K562 (cell line): ENCODE data around the gene MYOM3.

Experiments
- ATF6 ChIP-seq: sonication (generic); formaldehyde crosslinking; IDR thresholded peaks from 2 replicates; pipeline ENCODE4 v1.4.0; 2020; ENCODE audit warnings: mild to moderate bottlenecking, missing genetic modification reagents
- ETV5 ChIP-seq: sonication (generic); formaldehyde crosslinking; IDR thresholded peaks from 2 replicates; pipeline ENCODE4 v1.4.0; 2020; ENCODE audit warnings: low read depth, mild to moderate bottlenecking, missing genetic modification reagents
- GTF2B ChIP-seq: IDR thresholded peaks from 2 replicates; pipeline ENCODE4 v1.6.1; 2011; ENCODE audit not compliant: insufficient read length; ENCODE audit errors: extremely low read depth
- IFI16 ChIP-seq: fragments of 250-450 bp; sonication (Bioruptor Pico); IDR thresholded peaks from 2 replicates; pipeline ENCODE4 v2.1.2; 2022; ENCODE audit warnings: mild to moderate bottlenecking, inconsistent platforms
- ILK ChIP-seq: fragments of 450-650 bp; IDR thresholded peaks from 2 replicates; pipeline ENCODE4 v1.6.1; 2016; ENCODE audit warnings: missing genetic modification characterization, low read depth, mild to moderate bottlenecking, missing compliant biosample characterization, moderate library complexity, borderline replicate concordance
- POLR2A ChIP-seq: fragments of 450-650 bp; conservative IDR thresholded peaks from 2 replicates; pipeline ENCODE4 v1.6.1; 2016
- RHOXF2B ChIP-seq: fragments of 250-450 bp; sonication (Bioruptor Pico); conservative IDR thresholded peaks from 2 replicates; pipeline ENCODE4 v1.5.1; 2021
- ZNF589 ChIP-seq: fragments of 200-800 bp; sonication (Bioruptor generic); IDR thresholded peaks from 2 replicates; pipeline ENCODE4 v1.6.1; 2016; ENCODE audit warnings: low read depth, missing genetic modification characterization, missing compliant biosample characterization
- TF ChIP-seq, protein P1 (sequence below), 3 experiments: IDR thresholded peaks in 2 of 3; conservative IDR thresholded peaks in 1 of 3; 2 replicates each; pipeline ENCODE4 v1.5.1; 2011 to 2012; ENCODE audit warnings: low read length in 3 of 3, mild to moderate bottlenecking in 3 of 3, control low read depth in 2 of 3, improper control_type of control experiment in 1 of 3, inconsistent platforms in 1 of 3, low read depth in 1 of 3, mixed read lengths in 1 of 3, moderate library complexity in 1 of 3; ENCODE audit not compliant: insufficient read depth in 2 of 3
- TF ChIP-seq, protein P2 (sequence below): fragments of 250-450 bp; sonication (Bioruptor Pico); IDR thresholded peaks from 2 replicates; pipeline ENCODE4 v1.5.0; 2020; ENCODE audit warnings: mild to moderate bottlenecking, borderline replicate concordance
- TF ChIP-seq, protein P3 (sequence below), 2 experiments: IDR thresholded peaks; 2 replicates each; pipeline ENCODE4 v1.6.1; 2012; ENCODE audit warnings: improper control_type of control experiment in 2 of 2, low read depth in 2 of 2, low read length in 2 of 2, borderline replicate concordance in 1 of 2

- TF ChIP-seq GTF2B, result no peak
- TF ChIP-seq POLR2A, result no peak
- TF ChIP-seq, protein P1, sequence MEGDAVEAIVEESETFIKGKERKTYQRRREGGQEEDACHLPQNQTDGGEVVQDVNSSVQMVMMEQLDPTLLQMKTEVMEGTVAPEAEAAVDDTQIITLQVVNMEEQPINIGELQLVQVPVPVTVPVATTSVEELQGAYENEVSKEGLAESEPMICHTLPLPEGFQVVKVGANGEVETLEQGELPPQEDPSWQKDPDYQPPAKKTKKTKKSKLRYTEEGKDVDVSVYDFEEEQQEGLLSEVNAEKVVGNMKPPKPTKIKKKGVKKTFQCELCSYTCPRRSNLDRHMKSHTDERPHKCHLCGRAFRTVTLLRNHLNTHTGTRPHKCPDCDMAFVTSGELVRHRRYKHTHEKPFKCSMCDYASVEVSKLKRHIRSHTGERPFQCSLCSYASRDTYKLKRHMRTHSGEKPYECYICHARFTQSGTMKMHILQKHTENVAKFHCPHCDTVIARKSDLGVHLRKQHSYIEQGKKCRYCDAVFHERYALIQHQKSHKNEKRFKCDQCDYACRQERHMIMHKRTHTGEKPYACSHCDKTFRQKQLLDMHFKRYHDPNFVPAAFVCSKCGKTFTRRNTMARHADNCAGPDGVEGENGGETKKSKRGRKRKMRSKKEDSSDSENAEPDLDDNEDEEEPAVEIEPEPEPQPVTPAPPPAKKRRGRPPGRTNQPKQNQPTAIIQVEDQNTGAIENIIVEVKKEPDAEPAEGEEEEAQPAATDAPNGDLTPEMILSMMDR (IDR thresholded peaks at IDR 0.05 in 2 of 3, conservative IDR thresholded peaks at IDR 0.05 in 1 of 3; ENCODE audit: insufficient read depth in 2 of 3, low read depth in 1 of 3, low read length in 3 of 3), result no peak
- TF ChIP-seq, protein P2, sequence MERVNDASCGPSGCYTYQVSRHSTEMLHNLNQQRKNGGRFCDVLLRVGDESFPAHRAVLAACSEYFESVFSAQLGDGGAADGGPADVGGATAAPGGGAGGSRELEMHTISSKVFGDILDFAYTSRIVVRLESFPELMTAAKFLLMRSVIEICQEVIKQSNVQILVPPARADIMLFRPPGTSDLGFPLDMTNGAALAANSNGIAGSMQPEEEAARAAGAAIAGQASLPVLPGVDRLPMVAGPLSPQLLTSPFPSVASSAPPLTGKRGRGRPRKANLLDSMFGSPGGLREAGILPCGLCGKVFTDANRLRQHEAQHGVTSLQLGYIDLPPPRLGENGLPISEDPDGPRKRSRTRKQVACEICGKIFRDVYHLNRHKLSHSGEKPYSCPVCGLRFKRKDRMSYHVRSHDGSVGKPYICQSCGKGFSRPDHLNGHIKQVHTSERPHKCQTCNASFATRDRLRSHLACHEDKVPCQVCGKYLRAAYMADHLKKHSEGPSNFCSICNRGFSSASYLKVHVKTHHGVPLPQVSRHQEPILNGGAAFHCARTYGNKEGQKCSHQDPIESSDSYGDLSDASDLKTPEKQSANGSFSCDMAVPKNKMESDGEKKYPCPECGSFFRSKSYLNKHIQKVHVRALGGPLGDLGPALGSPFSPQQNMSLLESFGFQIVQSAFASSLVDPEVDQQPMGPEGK (CRISPR knock-in tag), result no peak
- no peak for TF ChIP-seq IFI16 (CRISPR knock-in tag)
- TF ChIP-seq ZNF589 (CRISPR knock-in tag), result no peak
- TF ChIP-seq ETV5 (CRISPR knock-in tag), result no peak
- TF ChIP-seq ILK (tag), result no peak
- TF ChIP-seq, protein P3, sequence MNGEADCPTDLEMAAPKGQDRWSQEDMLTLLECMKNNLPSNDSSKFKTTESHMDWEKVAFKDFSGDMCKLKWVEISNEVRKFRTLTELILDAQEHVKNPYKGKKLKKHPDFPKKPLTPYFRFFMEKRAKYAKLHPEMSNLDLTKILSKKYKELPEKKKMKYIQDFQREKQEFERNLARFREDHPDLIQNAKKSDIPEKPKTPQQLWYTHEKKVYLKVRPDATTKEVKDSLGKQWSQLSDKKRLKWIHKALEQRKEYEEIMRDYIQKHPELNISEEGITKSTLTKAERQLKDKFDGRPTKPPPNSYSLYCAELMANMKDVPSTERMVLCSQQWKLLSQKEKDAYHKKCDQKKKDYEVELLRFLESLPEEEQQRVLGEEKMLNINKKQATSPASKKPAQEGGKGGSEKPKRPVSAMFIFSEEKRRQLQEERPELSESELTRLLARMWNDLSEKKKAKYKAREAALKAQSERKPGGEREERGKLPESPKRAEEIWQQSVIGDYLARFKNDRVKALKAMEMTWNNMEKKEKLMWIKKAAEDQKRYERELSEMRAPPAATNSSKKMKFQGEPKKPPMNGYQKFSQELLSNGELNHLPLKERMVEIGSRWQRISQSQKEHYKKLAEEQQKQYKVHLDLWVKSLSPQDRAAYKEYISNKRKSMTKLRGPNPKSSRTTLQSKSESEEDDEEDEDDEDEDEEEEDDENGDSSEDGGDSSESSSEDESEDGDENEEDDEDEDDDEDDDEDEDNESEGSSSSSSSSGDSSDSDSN (IDR thresholded peaks at IDR 0.05; ENCODE audit: borderline replicate concordance in 1 of 2, low read depth in 2 of 2, low read length in 2 of 2), result no peak
- TF ChIP-seq RHOXF2B (CRISPR knock-in tag), result no peak
- TF ChIP-seq ATF6 (CRISPR knock-in tag), result no peak
Measured at GRCh38 chr1:24090736-24091135, 21.2 kb downstream of the MYOM3 start.
